HG03432 (cell line): ENCODE data around the gene SLC24A3.

Experiments
- ATAC-seq: cut with Tn5 transposase; IDR thresholded peaks from one replicate; pipeline ENCODE4 v1.9.1; 2021; ENCODE audit warnings: mild to moderate bottlenecking, moderate library complexity; ENCODE audit not compliant: unreplicated experiment

SLC24A3 gene

GRCh38 chr20:19419396-19419795 lies 207.0 kb downstream of the SLC24A3 start:
- ATAC-seq = no peak

- ATAC-seq = no peak
Observed at GRCh38 chr20:19423097-19423899, 210.9 kb downstream of the SLC24A3 start.

GRCh38 chr20:19423900-19424620 lies 211.6 kb downstream of the SLC24A3 start:
- no peak for ATAC-seq

GRCh38 chr20:19426356-19426755 lies 213.9 kb downstream of the SLC24A3 start:
- ATAC-seq = no peak

- no peak for ATAC-seq
Observed at GRCh38 chr20:19427480-19427879, 215.0 kb downstream of the SLC24A3 start.

GRCh38 chr20:19427913-19428312 lies 215.5 kb downstream of the SLC24A3 start:
- no peak for ATAC-seq

GRCh38 chr20:19428324-19428723 lies 215.9 kb downstream of the SLC24A3 start:
- ATAC-seq = no peak

- no peak for ATAC-seq
Observed at GRCh38 chr20:19429538-19429937, 217.1 kb downstream of the SLC24A3 start.

GRCh38 chr20:19430641-19431315 lies 218.3 kb downstream of the SLC24A3 start:
- ATAC-seq = no peak

GRCh38 chr20:19431316-19431700 lies 218.9 kb downstream of the SLC24A3 start:
- ATAC-seq = no peak

GRCh38 chr20:19431906-19432305 lies 219.5 kb downstream of the SLC24A3 start:
- ATAC-seq = no peak

- no peak for ATAC-seq
Observed at GRCh38 chr20:19433371-19434350, 221.2 kb downstream of the SLC24A3 start.

GRCh38 chr20:19435316-19435715 lies 222.9 kb downstream of the SLC24A3 start:
- no peak for ATAC-seq

GRCh38 chr20:19435821-19436220 lies 223.4 kb downstream of the SLC24A3 start:
- ATAC-seq = no peak

- ATAC-seq = no peak
Observed at GRCh38 chr20:19438488-19438887, 226.0 kb downstream of the SLC24A3 start.

GRCh38 chr20:19440660-19441527 lies 228.5 kb downstream of the SLC24A3 start:
- ATAC-seq = no peak

- ATAC-seq = no peak
Observed at GRCh38 chr20:19446246-19446645, 233.8 kb downstream of the SLC24A3 start.

GRCh38 chr20:19448632-19449031 lies 236.2 kb downstream of the SLC24A3 start:
- no peak for ATAC-seq

GRCh38 chr20:19449051-19449450 lies 236.6 kb downstream of the SLC24A3 start:
- no peak for ATAC-seq
